GM19099 (cell line): ENCODE results near the gene LYRM1.
A peak's percentile ranks its signal among the peaks of the same experiment; 100 is the strongest.

Source experiments
- POLR2A ChIP-seq: IDR thresholded peaks from 3 replicates; pipeline ENCODE4 v1.6.1; 2011; ENCODE audit warnings: low read depth; ENCODE audit not compliant: insufficient read length; ENCODE audit errors: extremely low read depth

Gene LYRM1

GRCh38 chr16:20897253-20897897 is 3.2 kb upstream of the LYRM1 start:
- TF ChIP-seq POLR2A, result no peak

DNA sequence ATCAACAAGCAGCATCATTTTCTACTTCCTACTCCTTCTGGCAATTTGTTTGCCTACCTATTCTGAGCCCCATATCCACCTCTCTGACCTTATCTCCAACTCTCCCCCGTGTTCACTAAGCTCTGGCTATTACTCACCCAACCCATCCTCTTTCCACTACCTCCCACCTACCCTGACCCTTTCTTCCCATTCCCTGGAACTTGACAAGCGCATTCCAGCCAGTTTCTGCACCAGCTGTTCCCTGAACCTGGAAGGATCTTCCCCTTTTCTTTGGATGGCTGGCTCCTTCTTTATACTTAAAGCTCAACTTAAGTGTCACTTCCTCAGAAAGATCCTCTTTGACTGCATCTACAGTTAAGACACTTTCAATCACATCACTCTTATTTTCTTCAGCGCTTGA is 2.6 kb upstream of the LYRM1 start:
- TF ChIP-seq POLR2A, result no peak

DNA sequence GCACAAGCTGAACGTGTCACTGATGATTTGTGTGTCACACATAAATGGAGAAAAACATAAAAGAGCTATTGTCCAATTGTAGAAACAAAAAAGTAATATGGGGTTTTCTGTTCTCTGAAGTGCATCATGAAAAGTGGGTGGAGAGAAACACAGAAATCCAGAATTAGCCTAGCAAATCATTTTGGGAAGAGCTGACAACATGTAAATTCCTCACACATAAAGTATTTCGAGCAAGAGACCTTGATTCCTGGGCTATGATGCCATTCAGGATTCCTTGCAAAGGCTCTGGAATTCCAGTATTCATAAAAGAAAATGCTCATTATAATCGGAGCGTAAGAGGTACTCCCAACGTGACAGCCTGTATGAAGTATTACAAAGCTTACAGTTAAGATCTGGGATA is 1.5 kb upstream of the LYRM1 start:
- TF ChIP-seq POLR2A, result no peak

- no peak for TF ChIP-seq POLR2A
Observed at GRCh38 chr16:20899477-20900298, 883 bp upstream of the LYRM1 start.

DNA sequence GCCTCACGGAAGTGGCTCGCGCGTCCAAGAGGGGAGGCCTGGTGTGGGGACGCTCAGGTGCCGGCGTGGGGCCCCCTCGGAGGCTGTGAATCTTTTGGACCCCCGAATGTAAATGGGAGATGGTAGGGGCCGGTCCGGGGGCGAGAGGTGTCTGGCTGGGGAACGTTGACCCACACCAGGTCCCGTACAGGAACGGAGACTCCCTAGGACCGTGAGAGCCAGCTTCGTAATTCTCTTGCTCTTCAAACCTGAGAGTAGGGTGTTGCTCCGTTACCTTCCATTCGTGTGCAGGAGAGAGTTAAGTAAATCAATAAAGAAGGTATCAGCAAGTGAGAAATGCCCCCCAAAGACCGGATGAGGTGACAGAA is 481 bp downstream of the LYRM1 start:
- no peak for TF ChIP-seq POLR2A

- TF ChIP-seq POLR2A, result peak; percentile 80
Observed at GRCh38 chr16:20901436-20902112, 1.0 kb downstream of the LYRM1 start.

GRCh38 chr16:20902426-20902825 is 1.9 kb downstream of the LYRM1 start:
- no peak for TF ChIP-seq POLR2A

DNA sequence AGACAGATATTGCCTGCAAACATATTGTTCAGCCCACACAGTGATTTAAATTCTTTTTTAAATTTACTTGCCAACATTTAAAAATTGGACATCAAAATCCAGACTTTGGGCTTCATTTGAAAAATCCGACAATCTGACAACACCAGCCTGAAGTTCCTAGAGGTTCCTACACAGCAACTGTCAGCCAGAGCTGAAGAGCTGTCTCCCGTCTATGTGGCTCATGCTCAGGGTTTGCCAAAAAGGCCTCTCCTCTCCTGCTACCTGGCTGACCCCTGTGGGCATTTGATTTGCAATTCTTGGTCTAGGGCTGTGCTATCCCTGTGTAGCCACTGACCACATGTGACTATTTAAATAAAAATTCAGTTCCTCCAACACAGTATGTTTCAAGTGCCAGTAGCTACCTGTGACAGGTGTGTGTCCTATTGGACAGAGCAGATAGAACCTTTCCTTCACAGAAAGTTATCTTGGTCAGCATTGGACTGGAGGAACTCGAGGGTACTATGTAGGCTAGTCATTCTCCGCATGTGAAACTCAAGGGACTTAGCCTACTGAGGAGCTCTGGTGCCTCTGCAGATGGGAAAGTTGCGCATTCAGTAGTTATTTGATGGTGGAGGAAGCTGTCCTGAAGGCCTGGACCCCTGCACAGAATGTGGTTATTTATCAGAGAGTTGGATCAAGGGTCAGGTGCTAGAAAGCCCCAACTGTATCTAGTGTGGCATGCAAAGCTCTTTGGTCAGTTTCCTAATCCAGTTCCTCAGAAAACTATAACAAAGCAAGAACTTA is 2.7 kb downstream of the LYRM1 start:
- no peak for TF ChIP-seq POLR2A

DNA sequence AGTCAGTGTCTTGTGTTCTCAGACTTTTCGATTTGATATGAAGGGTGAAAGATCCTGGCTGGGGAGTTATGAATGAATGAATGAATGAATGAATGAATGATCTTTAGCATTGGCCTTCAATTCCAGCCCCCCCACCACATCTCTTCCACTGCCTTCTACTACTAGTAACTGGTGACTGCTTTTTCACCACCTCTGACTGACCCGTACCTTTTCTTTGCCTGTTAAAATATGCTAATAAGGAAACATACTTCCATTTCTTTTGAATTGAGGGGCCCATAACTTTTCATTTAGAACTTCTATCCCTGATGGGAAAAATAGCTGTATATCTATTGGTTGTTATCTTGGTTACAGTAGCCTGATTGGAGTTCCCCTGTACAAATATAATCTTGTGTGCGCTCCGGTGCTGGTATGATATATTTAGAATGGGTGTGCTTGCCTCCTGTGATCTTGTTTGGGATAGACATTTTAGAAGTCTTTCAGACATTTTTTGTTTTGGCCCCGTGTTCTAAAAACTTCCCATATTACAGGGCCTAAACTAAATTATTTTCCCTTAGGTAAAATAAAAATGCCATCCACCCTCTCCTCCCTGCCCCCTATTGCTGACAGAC is 3.4 kb downstream of the LYRM1 start:
- no peak for TF ChIP-seq POLR2A

- TF ChIP-seq POLR2A, result no peak
Observed at GRCh38 chr16:20904507-20905081, 4.0 kb downstream of the LYRM1 start.

GRCh38 chr16:20905576-20905975 is 5.0 kb downstream of the LYRM1 start:
- no peak for TF ChIP-seq POLR2A

- no peak for TF ChIP-seq POLR2A
Observed at GRCh38 chr16:20906341-20907255, 6.0 kb downstream of the LYRM1 start.

GRCh38 chr16:20910781-20911321 is 10.3 kb downstream of the LYRM1 start:
- TF ChIP-seq POLR2A, result no peak
